Fibroblast of skin of left quadriceps (primary cell): Measurements from ENCODE around the gene NTN3.
"Not testable (repeated sequence)": the region's sequence is repeated elsewhere in the genome, so short reads cannot be mapped to it uniquely, and the experiment has no call there.

Experiments used
- DNase-seq, 2 experiments: peaks; one replicate each; pipeline ENCODE4 v3.0.0-alpha.2; 2013; ENCODE audit warnings: low read depth in 2 of 2

NTN3 gene

GRCh38 chr16:2471016-2471652 lies at the start of gene NTN3:
Gene NTN3 (plus strand): TSS chr16:2471297. CDS start chr16:2471702, 405 bp downstream.
- DNase-seq: no peak

- DNase-seq: no peak
Measured at GRCh38 chr16:2422123-2422867, 48.8 kb upstream of the NTN3 start.

GRCh38 chr16:2424061-2425007 lies 46.8 kb upstream of the NTN3 start:
- DNase-seq: no peak

- DNase-seq: no peak
Measured at GRCh38 chr16:2425008-2425518, 46.0 kb upstream of the NTN3 start.

- no peak for DNase-seq
Measured at GRCh38 chr16:2425825-2426430, 45.2 kb upstream of the NTN3 start.

GRCh38 chr16:2426941-2427361 lies 44.1 kb upstream of the NTN3 start:
- no peak for DNase-seq

GRCh38 chr16:2427526-2427925 lies 43.6 kb upstream of the NTN3 start:
- DNase-seq: no peak

- no peak for DNase-seq
Measured at GRCh38 chr16:2428051-2428783, 42.9 kb upstream of the NTN3 start.

GRCh38 chr16:2428784-2429033 lies 42.4 kb upstream of the NTN3 start:
- DNase-seq: no peak

GRCh38 chr16:2429034-2429770 lies 41.9 kb upstream of the NTN3 start, which contains the start of gene CCNF:
Gene CCNF (plus strand): TSS chr16:2429447. CDS start chr16:2429482, 35 bp downstream.
- DNase-seq: peak; percentile 89

GRCh38 chr16:2429771-2430663 lies 41.1 kb upstream of the NTN3 start:
- DNase-seq: no peak

GRCh38 chr16:2432286-2432685 lies 38.8 kb upstream of the NTN3 start:
- DNase-seq: no peak

- no peak for DNase-seq
Measured at GRCh38 chr16:2432801-2433505, 38.1 kb upstream of the NTN3 start.

- DNase-seq: not testable (repeated sequence)
Measured at GRCh38 chr16:2435236-2435635, 35.9 kb upstream of the NTN3 start.

GRCh38 chr16:2436110-2436509 lies 35.0 kb upstream of the NTN3 start:
- no peak for DNase-seq

GRCh38 chr16:2437032-2437790 lies 33.9 kb upstream of the NTN3 start:
- DNase-seq: no peak

GRCh38 chr16:2438121-2438520 lies 33.0 kb upstream of the NTN3 start:
- no peak for DNase-seq

- no peak for DNase-seq
Measured at GRCh38 chr16:2439598-2439997, 31.5 kb upstream of the NTN3 start.
